Subcutaneous abdominal adipose tissue (tissue), 5 donors: ENCODE measurements around the gene CEP112.
"Not testable (repeated sequence)": the region's sequence is repeated elsewhere in the genome, so short reads cannot be mapped to it uniquely, and the experiment has no call there.

Source experiments
- H3K27ac ChIP-seq: one replicate; pipeline ENCODE4 v1.7.0; 2013; ENCODE audit warnings: low read depth, mild to moderate bottlenecking, inconsistent platforms, low read length, moderate library complexity
- H3K27me3 ChIP-seq, 5 donors: one replicate each; pipeline ENCODE4 v1.7.0; 2013; ENCODE audit warnings: low read length in 5 of 5, inconsistent platforms in 1 of 5; ENCODE audit not compliant: control insufficient read depth in 5 of 5, insufficient read depth in 4 of 5
- H3K36me3 ChIP-seq, 5 donors: one replicate each; pipeline ENCODE4 v1.7.0; 2013; ENCODE audit warnings: low read length in 5 of 5; ENCODE audit not compliant: control insufficient read depth in 5 of 5, insufficient read depth in 5 of 5
- H3K4me1 ChIP-seq, 5 donors: one replicate each; pipeline ENCODE4 v1.7.0; 2013; ENCODE audit warnings: low read length in 5 of 5, mild to moderate bottlenecking in 3 of 5, moderate library complexity in 1 of 5; ENCODE audit not compliant: control insufficient read depth in 5 of 5, insufficient read depth in 5 of 5
- H3K4me3 ChIP-seq, 5 donors: one replicate each; pipeline ENCODE4 v1.7.0; 2013; ENCODE audit warnings: low read length in 5 of 5, low read depth in 1 of 5
- H3K9ac ChIP-seq, 5 donors: one replicate each; pipeline ENCODE4 v1.7.0; 2013; ENCODE audit warnings: low read length in 5 of 5, mild to moderate bottlenecking in 4 of 5, moderate library complexity in 3 of 5
- H3K9me3 ChIP-seq, 5 donors: one replicate each; pipeline ENCODE4 v1.7.0; 2013; ENCODE audit warnings: low read length in 5 of 5; ENCODE audit not compliant: control insufficient read depth in 5 of 5
- donor health status: healthy.
- donor health status: healthy.
- donor health status: healthy.
- donor health status: healthy.
- donor health status: healthy.

Gene CEP112

DNA sequence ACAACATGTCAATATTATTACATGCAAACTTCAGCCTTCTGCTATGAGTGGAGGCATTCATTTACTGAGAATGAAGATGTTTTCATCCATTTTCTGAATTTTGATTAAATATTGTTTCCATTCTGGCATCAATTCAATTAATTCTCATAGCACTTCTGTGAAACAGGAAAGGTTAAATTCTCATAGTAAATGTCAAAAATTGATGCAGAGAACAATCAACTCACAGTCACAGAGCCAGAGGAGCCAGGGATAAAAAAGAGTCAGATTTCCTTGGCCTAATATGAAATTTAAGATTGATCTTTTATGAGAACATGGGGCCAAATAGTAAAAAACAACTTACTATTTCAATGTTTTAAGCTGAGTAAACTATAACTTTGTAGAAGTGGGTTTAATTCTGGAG lies 446.7 kb downstream of the CEP112 start:
- no peak overlapping the region for H3K4me3 ChIP-seq
- no peak overlapping the region for H3K9ac ChIP-seq
- H3K36me3 ChIP-seq, result no peaks in the 10 kb centered on the region

DNA sequence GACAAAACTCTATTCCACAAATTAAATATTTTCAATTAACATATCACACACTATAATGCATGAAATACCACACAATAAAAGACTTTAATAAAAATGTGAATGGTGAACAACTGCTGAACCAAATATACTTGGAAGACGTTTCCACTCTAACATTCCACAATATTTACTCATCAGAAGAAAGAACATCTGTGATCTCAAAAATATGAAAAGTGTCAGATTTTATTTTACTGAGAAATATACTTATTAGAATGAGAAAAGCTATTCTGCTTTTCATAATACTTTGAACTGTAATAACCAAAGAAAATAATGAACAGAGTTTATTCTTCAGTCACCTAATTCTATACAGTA lies 448.7 kb downstream of the CEP112 start:
- peaks cover 0 to 10% (median 9%) of the 10 kb centered on the region in 5 donors for H3K4me1 ChIP-seq
- H3K4me3 ChIP-seq, result no peak overlapping the region
- no peak overlapping the region for H3K27ac ChIP-seq
- H3K9me3 ChIP-seq, result peaks cover 0 to 6% (median 3%) of the 10 kb centered on the region in 5 donors
- H3K27me3 ChIP-seq, result no peaks in the 10 kb centered on the region
- no peaks in the 10 kb centered on the region for H3K36me3 ChIP-seq
- no peak overlapping the region for H3K9ac ChIP-seq

More for the DNA sequence above, 446.7 kb downstream of the CEP112 start:
- Histone ChIP-seq H3K27me3 (no peaks in the 10 kb centered on the region), H3K27ac (no peak overlapping the region), H3K4me1 (peaks cover 0 to 10% (median 9%) of the 10 kb centered on the region in 5 donors), H3K9me3 (no peaks in the 10 kb centered on the region)

GRCh38 chr17:65742403-65743307 lies 449.3 kb downstream of the CEP112 start:
- no peaks in the 10 kb centered on the region for H3K27me3 ChIP-seq
- H3K9ac ChIP-seq, result no peak overlapping the region
- no peak overlapping the region for H3K4me3 ChIP-seq
- H3K27ac ChIP-seq, result no peak overlapping the region
- peaks cover 0 to 6% (median 3%) of the 10 kb centered on the region in 5 donors for H3K9me3 ChIP-seq
- peaks cover 0 to 10% (median 9%) of the 10 kb centered on the region in 5 donors for H3K4me1 ChIP-seq
- no peaks in the 10 kb centered on the region for H3K36me3 ChIP-seq

DNA sequence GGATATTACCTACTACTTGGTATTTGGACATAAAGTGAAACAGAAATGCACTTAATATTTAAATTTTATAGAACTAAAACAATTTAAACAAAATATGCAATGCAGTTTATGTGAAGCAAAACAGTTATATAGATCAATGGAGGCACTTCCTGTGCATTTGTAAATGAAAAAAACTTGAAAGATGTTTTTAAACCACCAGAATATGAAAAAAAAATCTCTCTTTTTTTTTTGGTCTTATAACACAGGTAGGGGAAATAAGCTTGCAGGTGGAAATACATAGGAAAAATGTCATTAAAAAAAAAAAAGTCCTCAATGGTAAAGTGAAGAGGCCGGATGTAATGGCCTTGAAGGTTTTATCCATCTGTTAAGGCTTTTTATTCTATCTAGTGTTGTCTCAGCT lies 450.2 kb downstream of the CEP112 start:
- H3K36me3 ChIP-seq, result peaks cover 0 to 5% (median 0%) of the 10 kb centered on the region in 5 donors
- no peak overlapping the region for H3K27ac ChIP-seq
- no peak overlapping the region for H3K4me3 ChIP-seq
- no peak overlapping the region for H3K9ac ChIP-seq
- H3K4me1 ChIP-seq, result peaks cover 0 to 10% (median 9%) of the 10 kb centered on the region in 5 donors
- no peaks in the 10 kb centered on the region for H3K27me3 ChIP-seq
- peaks cover 0 to 6% (median 3%) of the 10 kb centered on the region in 5 donors for H3K9me3 ChIP-seq

DNA sequence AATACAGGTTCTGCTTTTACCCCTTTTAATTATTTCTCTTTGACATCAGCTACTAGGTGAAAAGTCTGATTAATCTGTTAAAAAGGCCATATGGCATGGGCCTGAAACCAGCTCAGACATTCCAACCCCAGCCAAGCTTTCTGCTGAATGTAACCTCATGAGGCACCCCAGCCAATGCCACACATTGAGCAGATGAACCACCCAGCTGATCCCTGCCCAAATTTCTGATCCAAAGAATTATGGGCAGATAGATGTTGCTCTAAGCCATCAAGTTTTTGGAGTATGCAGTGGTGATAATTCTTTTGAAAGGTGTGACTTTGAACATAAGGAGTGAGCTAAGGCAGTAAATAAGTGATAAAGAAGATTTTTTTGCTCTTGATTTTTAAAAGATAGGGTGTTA lies 452.9 kb downstream of the CEP112 start:
- no peak overlapping the region for H3K27ac ChIP-seq
- peaks cover 0 to 6% (median 3%) of the 10 kb centered on the region in 5 donors for H3K9me3 ChIP-seq
- no peaks in the 10 kb centered on the region for H3K27me3 ChIP-seq
- no peak overlapping the region for H3K4me3 ChIP-seq
- peaks cover 0 to 5% (median 0%) of the 10 kb centered on the region in 5 donors for H3K36me3 ChIP-seq
- no peak overlapping the region for H3K9ac ChIP-seq
- peaks cover 0 to 10% (median 9%) of the 10 kb centered on the region in 5 donors for H3K4me1 ChIP-seq

DNA sequence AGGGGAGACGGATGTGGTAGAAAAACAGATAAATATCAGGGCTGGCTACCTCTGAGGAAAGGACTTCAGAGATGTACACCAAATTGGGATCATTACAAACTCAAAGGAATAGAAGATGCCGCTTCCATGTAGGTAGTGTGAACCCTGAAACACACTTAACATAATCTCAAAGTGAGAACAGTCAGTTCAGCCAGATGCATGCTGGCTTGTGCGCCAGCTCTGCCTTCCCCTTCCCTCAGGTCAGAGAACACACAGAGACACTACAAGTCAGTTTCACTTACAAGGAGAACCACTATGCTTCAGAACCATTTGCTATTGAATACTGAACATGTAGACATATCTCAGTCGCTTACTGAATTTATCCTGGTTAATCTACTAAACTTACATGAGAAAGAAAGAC lies 454.5 kb downstream of the CEP112 start:
- Histone ChIP-seq H3K9me3 (peaks cover 0 to 6% (median 3%) of the 10 kb centered on the region in 5 donors), H3K36me3 (peaks cover 0 to 5% (median 0%) of the 10 kb centered on the region in 5 donors), H3K27me3 (no peaks in the 10 kb centered on the region), H3K4me3 (no peak overlapping the region), H3K27ac (no peak overlapping the region), H3K9ac (no peak overlapping the region), H3K4me1 (peaks cover 0 to 2% (median 2%) of the 10 kb centered on the region in 5 donors)

DNA sequence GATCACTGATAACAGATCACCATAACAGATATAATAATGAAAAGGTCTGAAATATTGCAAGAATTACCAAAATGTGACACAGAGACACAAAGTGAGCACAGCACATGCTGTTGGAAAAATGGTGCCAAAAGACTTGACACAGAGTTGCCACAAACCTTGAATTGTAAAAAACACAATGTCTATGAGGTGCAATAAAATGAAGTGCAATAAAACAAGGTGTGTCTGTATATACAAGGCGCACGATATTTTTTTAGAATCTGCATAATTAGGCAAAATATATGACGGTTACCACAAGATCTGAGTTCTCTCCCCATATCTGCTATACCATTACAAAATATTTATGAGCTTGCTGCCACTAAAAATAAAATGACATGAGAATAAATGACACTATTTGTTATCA lies 458.6 kb downstream of the CEP112 start:
- Histone ChIP-seq H3K4me1 (peaks cover 0 to 16% (median 7%) of the 10 kb centered on the region in 5 donors), H3K4me3 (no peak overlapping the region), H3K27me3 (no peaks in the 10 kb centered on the region), H3K27ac (no peak overlapping the region), H3K36me3 (peaks cover 0 to 5% (median 0%) of the 10 kb centered on the region in 5 donors), H3K9me3 (no peaks in the 10 kb centered on the region), H3K9ac (no peak overlapping the region)

GRCh38 chr17:65732667-65733066 lies 459.3 kb downstream of the CEP112 start:
- not testable (repeated sequence) for H3K9ac ChIP-seq, H3K9me3 ChIP-seq, H3K27me3 ChIP-seq, H3K27ac ChIP-seq, H3K36me3 ChIP-seq, H3K4me3 ChIP-seq
- H3K4me1 ChIP-seq, result peaks cover 0 to 16% (median 7%) of the 10 kb centered on the region in 5 donors

DNA sequence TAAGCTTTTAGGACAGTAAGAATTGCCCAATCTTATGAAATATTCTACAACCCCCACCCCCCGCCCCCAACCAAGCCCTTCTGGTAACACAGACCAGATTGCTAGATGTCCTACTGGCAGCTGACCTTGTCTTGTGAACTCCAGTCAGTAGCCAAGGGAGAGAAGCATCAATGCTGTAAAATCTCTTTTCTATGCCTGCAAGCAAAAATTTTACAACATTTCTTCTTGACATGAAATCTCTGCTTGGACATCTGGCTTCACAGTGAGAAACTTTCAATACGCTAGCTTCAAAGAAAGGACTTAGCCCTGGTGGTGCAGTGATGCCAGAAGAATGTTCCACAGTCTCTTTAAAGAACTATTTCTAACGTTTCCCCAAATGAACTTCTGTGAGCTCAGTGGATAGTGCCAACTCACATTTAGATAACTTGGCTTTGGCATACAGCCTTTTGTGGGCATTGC lies 461.2 kb downstream of the CEP112 start:
- Histone ChIP-seq H3K27me3 (no peaks in the 10 kb centered on the region), H3K9me3 (no peaks in the 10 kb centered on the region), H3K9ac (peak overlapping the region in 1 of 5 donors; percentile 18), H3K4me1 (peaks cover 1 to 20% (median 10%) of the 10 kb centered on the region in 5 donors), H3K36me3 (no peaks in the 10 kb centered on the region), H3K27ac (peak overlapping the region; percentile 6), H3K4me3 (no peak overlapping the region)

- Histone ChIP-seq H3K36me3 (no peaks in the 10 kb centered on the region), H3K4me1 (peaks cover 1 to 20% (median 10%) of the 10 kb centered on the region in 5 donors), H3K9ac (no peak overlapping the region), H3K4me3 (no peak overlapping the region), H3K27ac (no peak overlapping the region), H3K9me3 (no peaks in the 10 kb centered on the region), H3K27me3 (no peaks in the 10 kb centered on the region)
Measured at GRCh38 chr17:65729207-65729606, 462.7 kb downstream of the CEP112 start.
